CD4-positive, alpha-beta T cell treated with Interleukin-2 at 100 ng/mL for 4 hours (primary cell): ENCODE results near the gene NHLRC4.

Source experiments
- DNase-seq: peaks from one replicate; pipeline ENCODE4 v3.0.0-alpha.2; 2020; ENCODE audit warnings: low spot score

The NHLRC4 gene

DNA sequence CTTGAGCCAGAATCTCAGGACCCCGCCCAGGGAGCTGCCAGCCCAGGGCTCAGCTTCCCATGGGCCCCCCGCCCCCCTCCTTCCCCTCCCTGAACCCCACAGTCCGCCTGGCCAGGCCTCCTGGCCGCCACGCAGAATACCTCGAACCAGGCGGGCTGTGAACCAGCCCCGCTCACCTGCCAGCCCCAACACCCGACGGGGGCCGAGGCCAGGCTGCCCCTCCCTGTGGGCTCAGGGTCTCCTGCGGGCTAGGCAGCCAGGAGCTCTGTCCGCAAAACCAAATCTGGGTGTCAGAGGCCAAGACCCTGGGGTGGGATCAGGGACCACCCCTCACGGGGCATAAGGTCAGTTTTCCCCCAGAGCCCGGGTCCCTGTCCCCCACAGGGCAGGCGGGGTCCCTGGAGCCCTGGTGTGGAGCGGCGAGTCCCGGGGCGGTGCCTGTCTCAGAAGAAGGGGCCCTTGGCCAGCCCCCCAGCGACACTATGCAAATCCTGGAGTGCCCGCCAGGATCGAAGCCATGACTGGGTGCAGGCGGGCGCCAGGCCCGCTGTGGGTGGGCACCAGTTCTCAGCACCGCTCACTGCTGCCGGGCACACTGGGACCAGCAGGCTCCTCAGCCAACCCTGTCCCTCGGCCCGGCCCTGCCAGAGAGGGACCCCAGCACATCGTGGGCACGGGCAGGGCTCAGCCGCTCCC lies 13.1 kb upstream of the NHLRC4 start:
- no peak for DNase-seq

GRCh38 chr16:554297-554621 lies 12.5 kb upstream of the NHLRC4 start:
- no peak for DNase-seq

DNA sequence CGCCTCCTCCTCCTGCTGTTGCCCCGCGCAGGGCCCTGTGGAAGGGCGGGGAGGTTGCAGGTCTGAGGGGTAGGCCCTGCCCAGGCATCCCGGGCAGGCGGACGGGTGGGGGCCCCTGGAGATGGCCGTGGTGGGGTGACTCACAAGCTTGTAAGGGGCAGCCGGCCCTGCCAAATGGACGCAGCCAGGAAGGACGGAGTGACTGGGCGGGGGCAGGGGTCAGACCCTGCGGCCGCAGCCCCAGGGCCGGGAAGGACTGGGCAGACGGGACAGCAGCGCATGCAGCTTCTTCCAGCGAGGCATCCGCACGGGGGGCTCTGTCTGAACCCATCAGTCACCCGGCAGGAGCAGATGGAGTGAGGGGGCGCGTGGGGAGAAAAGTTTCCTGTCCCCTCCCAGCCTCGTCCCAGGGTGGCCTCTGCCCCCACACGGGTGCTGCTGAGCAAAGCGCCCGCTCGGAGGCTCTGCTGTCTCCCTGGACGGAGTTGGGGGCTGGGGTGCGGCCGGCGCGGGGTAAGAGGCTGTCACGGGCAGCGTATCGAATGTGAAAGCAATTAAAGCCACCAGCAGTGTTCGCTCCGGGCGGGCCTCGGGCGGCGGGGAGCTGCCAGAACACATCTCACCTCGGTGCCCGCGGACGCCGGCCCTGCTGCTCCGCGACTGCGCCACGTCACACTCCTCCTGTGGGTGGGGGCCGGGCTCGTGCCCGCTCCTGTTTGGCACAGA lies 12.0 kb upstream of the NHLRC4 start:
- no peak for DNase-seq

DNA sequence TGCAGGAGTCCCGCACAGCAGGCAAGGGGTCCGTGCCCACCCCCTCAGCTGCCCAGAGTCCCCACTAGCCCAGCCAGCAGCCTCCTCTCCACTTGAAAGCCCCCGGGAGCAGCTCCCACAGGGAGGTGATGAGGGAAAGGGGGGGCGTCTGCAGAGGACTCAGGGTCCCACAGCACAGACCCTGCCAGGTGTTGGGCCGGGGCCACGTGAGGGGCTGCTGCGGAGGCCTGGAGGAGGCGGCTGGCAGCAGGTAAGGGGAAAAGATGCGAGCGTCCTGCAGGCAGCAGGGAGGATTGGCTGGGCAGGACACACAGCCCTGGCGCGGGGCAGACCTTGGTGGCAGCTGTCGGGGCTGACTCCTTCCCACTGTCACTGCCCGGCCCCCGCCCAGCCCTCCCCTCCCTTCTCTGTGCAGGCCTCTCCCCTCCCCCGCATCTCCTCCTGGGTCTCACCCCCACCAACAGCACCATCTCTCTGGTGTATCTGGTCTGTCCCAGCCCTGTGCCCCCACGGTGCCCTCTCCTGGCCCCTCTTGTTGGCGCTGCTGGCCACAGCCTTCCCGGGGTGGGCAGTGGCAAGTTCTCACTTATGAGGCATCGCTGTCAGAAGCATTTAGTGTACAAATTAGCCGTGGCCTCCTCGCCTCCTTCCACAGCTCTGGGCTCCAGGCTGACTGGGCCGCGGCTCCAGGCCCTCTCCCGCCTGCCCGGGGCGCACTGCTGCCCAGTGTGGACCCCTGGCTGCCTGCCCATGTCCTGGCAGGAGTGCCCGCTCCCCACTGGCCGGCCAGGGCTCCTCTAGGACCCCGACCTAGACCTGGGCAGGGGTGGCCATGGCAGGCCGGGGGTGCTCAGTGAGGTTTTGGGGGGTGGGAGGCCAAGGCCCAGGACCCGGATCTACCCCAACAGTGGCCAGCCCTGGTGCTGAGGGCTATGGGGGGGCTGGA lies 11.0 kb upstream of the NHLRC4 start:
- DNase-seq: no peak

GRCh38 chr16:556474-557173 lies 10.2 kb upstream of the NHLRC4 start:
- no peak for DNase-seq

- no peak for DNase-seq
Observed at GRCh38 chr16:557463-558297, 9.1 kb upstream of the NHLRC4 start.

- no peak for DNase-seq
Observed at GRCh38 chr16:558298-559020, 8.3 kb upstream of the NHLRC4 start.

DNA sequence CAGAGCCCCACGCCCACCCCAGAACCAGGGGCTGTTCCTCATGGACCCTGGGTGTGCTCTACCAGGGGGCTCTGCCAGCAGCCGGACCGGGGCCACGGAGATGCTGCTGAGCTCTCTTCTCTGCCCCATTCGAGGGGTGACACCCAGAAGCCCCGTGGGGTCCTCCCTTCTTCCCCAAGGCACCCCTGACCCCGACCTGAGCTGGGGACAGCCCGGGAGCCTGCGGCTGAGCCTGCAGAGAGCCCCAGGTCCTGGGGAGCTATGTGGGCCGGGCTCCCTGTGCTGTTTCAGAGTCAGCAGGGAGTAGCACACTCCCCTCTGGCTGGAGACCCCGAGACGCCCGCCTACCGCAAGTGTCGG lies 7.8 kb upstream of the NHLRC4 start:
- DNase-seq: no peak

GRCh38 chr16:559411-560203 lies 7.2 kb upstream of the NHLRC4 start:
- no peak for DNase-seq

- DNase-seq: no peak
Observed at GRCh38 chr16:560204-560700, 6.6 kb upstream of the NHLRC4 start, which contains the start of gene PRR35. Gene PRR35 (plus strand): TSS chr16:560394. CDS start chr16:563295, 2,901 bp downstream.

- no peak for DNase-seq
Observed at GRCh38 chr16:560701-561412, 5.9 kb upstream of the NHLRC4 start.

- DNase-seq: no peak
Observed at GRCh38 chr16:561413-561794, 5.4 kb upstream of the NHLRC4 start.

DNA sequence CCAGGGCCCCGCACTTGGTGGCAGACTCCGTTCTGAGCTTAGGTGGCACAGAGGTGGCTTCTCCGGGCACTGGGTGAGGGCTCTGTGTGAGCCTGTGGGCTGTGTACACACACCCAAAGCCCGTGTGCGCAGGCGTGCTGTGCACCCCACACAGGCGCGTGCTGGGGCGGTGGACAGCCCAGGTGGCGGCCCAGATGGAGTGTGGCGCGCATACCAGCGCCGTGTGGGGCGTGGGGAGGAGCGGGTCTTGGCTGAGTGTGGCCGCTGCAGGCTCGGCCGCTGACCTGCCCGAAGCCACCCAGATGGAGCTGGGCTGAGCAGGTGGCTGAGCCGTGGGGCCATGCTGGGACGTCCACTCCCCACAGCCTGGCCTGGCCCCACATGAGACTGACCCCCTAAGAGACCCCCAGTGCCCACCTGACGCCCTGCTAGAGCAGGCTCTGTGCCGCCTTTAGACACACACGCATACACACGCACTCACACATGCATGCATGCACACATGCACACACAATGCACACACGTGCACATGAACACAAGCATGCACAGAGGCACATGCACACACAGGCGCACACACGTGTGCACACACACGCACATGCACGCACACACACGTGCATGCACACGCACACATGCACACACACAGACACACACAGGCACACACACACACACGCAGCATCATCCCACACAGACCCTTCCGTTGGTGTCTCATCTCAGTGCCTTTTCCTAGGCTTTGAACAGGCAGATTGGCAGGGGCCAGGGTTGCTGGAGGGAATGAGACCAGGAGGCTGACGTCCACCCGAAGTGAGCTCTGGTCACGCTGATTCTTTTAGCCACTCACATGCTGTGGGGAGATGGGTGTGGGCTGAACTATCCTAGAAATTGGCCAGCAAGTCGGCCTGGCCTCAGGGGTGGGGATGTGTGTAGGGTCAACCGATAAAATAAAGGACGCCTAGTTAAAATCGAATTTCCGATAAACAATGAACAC lies 4.6 kb upstream of the NHLRC4 start:
- DNase-seq: no peak

DNA sequence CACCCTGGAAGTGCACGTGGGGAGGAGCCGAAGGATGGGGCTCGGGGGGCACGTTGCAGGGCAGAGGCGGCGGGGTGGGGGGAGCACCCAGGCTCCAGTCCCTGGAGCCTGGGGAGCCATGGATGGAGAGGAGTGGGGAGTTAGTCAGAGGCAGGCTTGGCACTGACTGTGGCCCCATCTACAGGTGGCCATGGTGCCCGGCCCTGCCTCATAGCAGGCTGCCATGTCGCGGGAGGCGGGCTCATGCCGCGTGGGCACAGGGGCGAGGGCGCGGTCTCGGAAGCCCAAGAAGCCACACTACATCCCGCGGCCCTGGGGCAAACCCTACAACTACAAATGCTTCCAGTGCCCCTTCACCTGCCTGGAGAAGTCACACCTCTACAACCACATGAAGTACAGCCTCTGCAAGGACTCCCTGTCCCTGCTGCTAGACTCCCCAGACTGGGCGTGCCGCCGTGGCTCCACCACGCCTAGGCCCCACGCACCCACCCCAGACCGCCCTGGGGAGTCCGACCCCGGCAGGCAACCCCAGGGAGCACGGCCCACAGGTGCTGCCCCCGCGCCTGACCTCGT lies 3.6 kb upstream of the NHLRC4 start:
- DNase-seq: no peak

- no peak for DNase-seq
Observed at GRCh38 chr16:564690-565418, 2.0 kb upstream of the NHLRC4 start.
